ENCODE measurements around the gene SLC25A42. TPM values are rescaled to one million over a fixed set of nuclear protein-coding genes. Genes with fewer than 3 reads are reported as not detected.

Gene SLC25A42
- total RNA-seq, 1 experiment from 2014 or later = 3.5 TPM

DNA sequence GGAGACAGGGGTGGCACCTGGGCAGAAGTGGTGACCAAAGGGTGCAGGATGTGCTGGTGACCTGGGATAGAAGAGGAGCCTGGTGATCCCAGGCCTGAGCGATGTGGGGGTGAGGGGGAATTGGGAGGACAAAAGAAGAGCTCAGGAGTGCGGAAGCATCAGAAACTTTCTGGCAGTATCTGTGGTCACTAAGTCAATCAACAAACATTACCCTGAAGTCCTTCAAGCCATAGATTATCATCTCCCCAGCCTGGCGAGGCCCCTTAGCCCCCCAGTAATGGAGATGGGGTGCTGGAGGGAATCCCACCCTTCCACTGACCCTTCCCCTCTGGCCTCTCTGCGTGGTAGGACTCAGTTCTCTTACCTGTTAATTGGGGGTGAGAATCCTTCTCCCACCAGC, 95.7 kb downstream of the SLC25A42 start:
- H3K27ac ChIP-seq (ENCODE audit: low read depth, low read length, poor library complexity, severe bottlenecking) = no peak overlapping the region
- no peak for TF ChIP-seq EZH2 (IDR thresholded peaks at IDR 0.05; ENCODE audit: borderline replicate concordance, low read depth, low read length, poor library complexity, severe bottlenecking)
- TF ChIP-seq, protein P1, sequence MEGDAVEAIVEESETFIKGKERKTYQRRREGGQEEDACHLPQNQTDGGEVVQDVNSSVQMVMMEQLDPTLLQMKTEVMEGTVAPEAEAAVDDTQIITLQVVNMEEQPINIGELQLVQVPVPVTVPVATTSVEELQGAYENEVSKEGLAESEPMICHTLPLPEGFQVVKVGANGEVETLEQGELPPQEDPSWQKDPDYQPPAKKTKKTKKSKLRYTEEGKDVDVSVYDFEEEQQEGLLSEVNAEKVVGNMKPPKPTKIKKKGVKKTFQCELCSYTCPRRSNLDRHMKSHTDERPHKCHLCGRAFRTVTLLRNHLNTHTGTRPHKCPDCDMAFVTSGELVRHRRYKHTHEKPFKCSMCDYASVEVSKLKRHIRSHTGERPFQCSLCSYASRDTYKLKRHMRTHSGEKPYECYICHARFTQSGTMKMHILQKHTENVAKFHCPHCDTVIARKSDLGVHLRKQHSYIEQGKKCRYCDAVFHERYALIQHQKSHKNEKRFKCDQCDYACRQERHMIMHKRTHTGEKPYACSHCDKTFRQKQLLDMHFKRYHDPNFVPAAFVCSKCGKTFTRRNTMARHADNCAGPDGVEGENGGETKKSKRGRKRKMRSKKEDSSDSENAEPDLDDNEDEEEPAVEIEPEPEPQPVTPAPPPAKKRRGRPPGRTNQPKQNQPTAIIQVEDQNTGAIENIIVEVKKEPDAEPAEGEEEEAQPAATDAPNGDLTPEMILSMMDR (conservative IDR thresholded peaks at IDR 0.05; ENCODE audit: low read depth, low read length) = no peak
- H3K4me3 ChIP-seq (ENCODE audit: low read depth, low read length, poor library complexity, severe bottlenecking) = no peak overlapping the region
- ChIA-PET POLR2A (ENCODE audit: low non-redundant PET) (no interaction called here), CTCF (no interaction called here)
- intact Hi-C loops (cut with micrococcal nuclease; ENCODE audit: unreplicated experiment) = no loop called here
- H3K4me1 ChIP-seq (ENCODE audit: insufficient read depth, low read length, poor library complexity, severe bottlenecking) = no peaks in the 10 kb centered on the region
- H3K27me3 ChIP-seq (replicated peaks; ENCODE audit: insufficient read depth, low read depth, low read length, poor library complexity) = no peaks in the 10 kb centered on the region
- DNase-seq (ENCODE audit: low spot score) = no peak
- no TSS peak for BruUV-seq (replicated peaks)
- H3K36me3 ChIP-seq (ENCODE audit: insufficient read depth, low read length, poor library complexity, severe bottlenecking) = no peaks in the 10 kb centered on the region
- H3K9me3 ChIP-seq (ENCODE audit: low read depth, low read length, poor library complexity, severe bottlenecking) = no peaks in the 10 kb centered on the region

DNA sequence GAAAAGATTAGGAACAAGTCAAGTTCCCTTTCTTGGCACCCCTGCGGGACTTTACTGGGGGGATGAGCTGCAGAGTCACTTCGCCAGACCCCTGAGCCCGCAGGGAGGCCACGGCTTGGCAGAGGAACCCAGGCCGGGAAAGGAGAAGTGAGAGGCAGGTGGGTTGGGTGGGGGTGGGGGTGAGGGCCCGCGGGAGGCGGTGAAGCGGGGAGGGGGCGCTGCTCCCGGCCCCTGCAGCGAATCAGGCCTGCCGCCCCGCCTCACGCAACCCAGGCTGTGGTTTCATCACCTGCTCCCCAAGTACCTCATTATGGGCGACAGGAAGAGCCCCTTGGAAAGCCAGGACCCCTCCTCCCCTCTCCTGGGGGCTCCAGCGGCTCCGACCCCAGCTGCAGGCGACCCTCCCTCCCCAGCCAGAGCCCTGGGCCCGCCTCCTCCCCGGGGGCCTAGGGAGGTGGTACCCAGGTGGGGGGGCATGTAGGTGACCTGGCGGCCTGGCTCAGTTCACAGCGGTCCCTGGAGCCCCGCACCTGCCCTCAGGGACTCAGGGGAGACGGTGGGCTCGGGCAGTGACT, 96.8 kb downstream of the SLC25A42 start:
- no peaks in the 10 kb centered on the region for H3K9me3 ChIP-seq (ENCODE audit: low read depth, low read length, poor library complexity, severe bottlenecking)
- H3K36me3 ChIP-seq (ENCODE audit: insufficient read depth, low read length, poor library complexity, severe bottlenecking) = no peaks in the 10 kb centered on the region
- no peaks in the 10 kb centered on the region for H3K4me1 ChIP-seq (ENCODE audit: insufficient read depth, low read length, poor library complexity, severe bottlenecking)
- no peak overlapping the region for H3K27ac ChIP-seq (ENCODE audit: low read depth, low read length, poor library complexity, severe bottlenecking)
- intact Hi-C loops (cut with micrococcal nuclease; ENCODE audit: unreplicated experiment) = no loop called here
- DNase-seq (ENCODE audit: low spot score) = no peak
- no peak overlapping the region for H3K4me3 ChIP-seq (ENCODE audit: low read depth, low read length, poor library complexity, severe bottlenecking)
- ChIA-PET POLR2A (ENCODE audit: low non-redundant PET) (no interaction called here), CTCF (no interaction called here)
- no peaks in the 10 kb centered on the region for H3K27me3 ChIP-seq (replicated peaks; ENCODE audit: insufficient read depth, low read depth, low read length, poor library complexity)
- TF ChIP-seq EZH2 (IDR thresholded peaks at IDR 0.05; ENCODE audit: borderline replicate concordance, low read depth, low read length, poor library complexity, severe bottlenecking) = no peak
- TF ChIP-seq, protein P1 (conservative IDR thresholded peaks at IDR 0.05; ENCODE audit: low read depth, low read length) = no peak
- no TSS peak for BruUV-seq (replicated peaks)

DNA sequence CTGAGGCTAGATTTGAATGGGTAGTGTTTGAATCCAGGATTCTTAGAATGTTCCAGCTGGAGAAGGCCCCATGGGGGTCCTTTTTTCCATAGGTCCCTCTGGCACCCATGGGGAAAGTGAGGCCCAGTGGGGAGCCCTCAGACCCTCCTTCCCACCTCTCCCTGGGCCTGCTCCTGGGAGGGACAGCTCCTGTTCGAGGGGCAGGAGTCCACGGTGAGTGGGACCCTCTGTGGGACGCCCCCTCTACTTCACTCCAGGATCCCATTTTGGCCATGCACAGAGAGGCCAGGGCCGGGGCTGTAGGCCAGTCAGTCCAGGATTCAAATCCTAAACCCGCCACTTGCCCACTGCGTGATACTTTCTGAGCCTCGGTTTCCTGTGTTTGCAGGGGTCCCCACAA, 98.7 kb downstream of the SLC25A42 start:
- intact Hi-C loops (cut with micrococcal nuclease; ENCODE audit: unreplicated experiment) = no loop called here
- BruUV-seq (replicated peaks) = no TSS peak
- no peaks in the 10 kb centered on the region for H3K36me3 ChIP-seq (ENCODE audit: insufficient read depth, low read length, poor library complexity, severe bottlenecking)
- DNase-seq (ENCODE audit: low spot score) = no peak
- no peak overlapping the region for H3K4me3 ChIP-seq (ENCODE audit: low read depth, low read length, poor library complexity, severe bottlenecking)
- ChIA-PET CTCF (no interaction called here), POLR2A (ENCODE audit: low non-redundant PET) (no interaction called here)
- H3K4me1 ChIP-seq (ENCODE audit: insufficient read depth, low read length, poor library complexity, severe bottlenecking) = no peaks in the 10 kb centered on the region
- no peaks in the 10 kb centered on the region for H3K27me3 ChIP-seq (replicated peaks; ENCODE audit: insufficient read depth, low read depth, low read length, poor library complexity)
- no peak overlapping the region for H3K27ac ChIP-seq (ENCODE audit: low read depth, low read length, poor library complexity, severe bottlenecking)
- no peaks in the 10 kb centered on the region for H3K9me3 ChIP-seq (ENCODE audit: low read depth, low read length, poor library complexity, severe bottlenecking)
- TF ChIP-seq, protein P1 (conservative IDR thresholded peaks at IDR 0.05; ENCODE audit: low read depth, low read length) = no peak
- TF ChIP-seq EZH2 (IDR thresholded peaks at IDR 0.05; ENCODE audit: borderline replicate concordance, low read depth, low read length, poor library complexity, severe bottlenecking) = no peak

Other genes starting within 250 kb of the SLC25A42 start
- 78.9 and 83.8 TPM in 2 replicates for gene UPF1, start 232.0 kb upstream of the SLC25A42 start, total RNA-seq (2021)
- gene CERS1, start 167.8 kb upstream of the SLC25A42 start, total RNA-seq (2021) = 10.0 and 11.4 TPM in 2 replicates
- gene COPE, start 144.6 kb upstream of the SLC25A42 start, total RNA-seq (2021) = 244 and 267 TPM in 2 replicates
- gene DDX49, start 144.3 kb upstream of the SLC25A42 start, total RNA-seq (2021) = 61.1 and 68.8 TPM in 2 replicates
- 23.9 and 31.0 TPM in 2 replicates for gene HOMER3, start 122.8 kb upstream of the SLC25A42 start, total RNA-seq (2021)
- gene SUGP2, start 30.5 kb upstream of the SLC25A42 start, total RNA-seq (2021) = 120 and 136 TPM in 2 replicates
- gene ARMC6, start 30.4 kb upstream of the SLC25A42 start, total RNA-seq (2021) = 59.5 and 62.7 TPM in 2 replicates
- 34.4 and 42.8 TPM in 2 replicates for gene TMEM161A, start 74.5 kb downstream of the SLC25A42 start, total RNA-seq (2021)
- gene MEF2B, start 106.3 kb downstream of the SLC25A42 start, total RNA-seq (2021) = 2.9 and 3.4 TPM in 2 replicates
- 29.9 and 37.5 TPM in 2 replicates for gene BORCS8, start 128.2 kb downstream of the SLC25A42 start, total RNA-seq (2021)
- 96.3 and 109 TPM in 2 replicates for gene RFXANK, start 128.3 kb downstream of the SLC25A42 start, total RNA-seq (2021)
- gene NR2C2AP, start 139.4 kb downstream of the SLC25A42 start, total RNA-seq (2021) = 35.6 and 45.3 TPM in 2 replicates
- not detected in 2 replicates for gene NCAN, start 148.0 kb downstream of the SLC25A42 start, total RNA-seq (2021)
- not detected in 2 replicates for gene TM6SF2, start 209.3 kb downstream of the SLC25A42 start, total RNA-seq (2021)

Data from A673 (cell line).